GM18505 (cell line): ENCODE measurements around the gene SNAI3.

Experiments
- ATAC-seq: cut with Tn5 transposase; IDR thresholded peaks from one replicate; pipeline ENCODE4 v1.9.1; 2021; ENCODE audit not compliant: unreplicated experiment
- POLR2A ChIP-seq: IDR thresholded peaks from 4 replicates; pipeline ENCODE4 v1.6.1; 2011; ENCODE audit warnings: borderline replicate concordance; ENCODE audit not compliant: insufficient read depth, insufficient read length; ENCODE audit errors: extremely low read depth

The SNAI3 gene

DNA sequence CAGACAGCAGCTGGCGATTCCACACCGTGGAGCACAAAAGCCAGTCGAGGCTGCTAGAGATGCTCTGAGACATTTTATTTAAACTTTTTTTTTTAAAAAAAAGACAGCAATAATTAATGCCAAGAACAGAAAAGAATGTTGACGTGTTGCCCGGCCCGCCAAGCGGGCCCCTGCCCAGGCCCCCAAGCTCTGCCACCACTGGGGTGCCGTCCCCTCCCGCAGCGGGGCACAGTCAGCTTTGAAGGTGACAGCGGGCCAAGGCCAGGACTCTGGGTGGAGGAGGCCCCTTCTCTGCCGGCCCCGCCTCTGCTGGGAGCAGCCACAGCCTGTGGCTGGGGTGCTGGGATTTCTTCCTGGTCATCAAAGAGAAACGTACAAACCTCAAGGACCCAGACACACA is 10.1 kb upstream of the SNAI3 start:
- ATAC-seq: no peak
- TF ChIP-seq POLR2A: no peak

DNA sequence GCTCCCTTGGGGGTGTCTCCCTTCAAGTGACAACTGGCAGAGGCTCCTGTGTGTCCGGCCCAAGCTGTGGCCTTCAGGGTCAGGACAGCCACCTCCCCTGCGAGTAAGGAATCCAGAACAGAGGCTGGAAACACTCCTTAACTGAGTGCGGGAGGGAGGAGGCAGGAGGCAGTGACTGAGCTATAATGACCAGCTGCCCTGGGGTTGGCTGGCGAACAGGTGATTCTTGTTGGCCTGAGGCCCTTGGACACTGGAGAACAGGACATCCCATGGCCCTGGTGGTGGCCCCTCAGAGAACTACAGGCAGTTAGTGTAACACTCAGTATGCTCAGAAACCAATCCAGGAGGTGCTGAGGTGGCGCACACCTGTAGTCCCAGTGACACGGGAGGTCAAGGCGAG is 9.4 kb upstream of the SNAI3 start:
- ATAC-seq: no peak
- no peak for TF ChIP-seq POLR2A

DNA sequence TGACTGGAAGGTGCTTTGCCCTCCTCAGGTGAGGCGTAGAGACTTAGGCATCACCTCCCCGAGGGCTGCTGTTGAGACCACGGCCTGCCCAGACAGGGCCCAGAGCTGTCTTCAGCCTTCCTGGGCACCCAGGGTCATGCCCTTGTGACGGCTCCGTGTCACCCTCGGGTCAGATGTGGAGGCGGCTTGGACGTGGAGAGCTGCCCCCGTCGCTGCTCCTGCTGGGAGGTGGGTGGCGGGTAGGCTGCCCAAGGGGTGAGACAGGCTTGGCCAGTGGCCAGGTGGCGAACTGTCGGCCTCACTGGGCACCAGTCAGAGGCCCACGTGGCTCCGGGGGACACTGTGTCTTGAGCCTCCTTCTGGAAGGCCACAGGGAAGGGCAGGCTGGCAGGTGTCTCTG is 8.9 kb upstream of the SNAI3 start:
- no peak for ATAC-seq
- TF ChIP-seq POLR2A: no peak

DNA sequence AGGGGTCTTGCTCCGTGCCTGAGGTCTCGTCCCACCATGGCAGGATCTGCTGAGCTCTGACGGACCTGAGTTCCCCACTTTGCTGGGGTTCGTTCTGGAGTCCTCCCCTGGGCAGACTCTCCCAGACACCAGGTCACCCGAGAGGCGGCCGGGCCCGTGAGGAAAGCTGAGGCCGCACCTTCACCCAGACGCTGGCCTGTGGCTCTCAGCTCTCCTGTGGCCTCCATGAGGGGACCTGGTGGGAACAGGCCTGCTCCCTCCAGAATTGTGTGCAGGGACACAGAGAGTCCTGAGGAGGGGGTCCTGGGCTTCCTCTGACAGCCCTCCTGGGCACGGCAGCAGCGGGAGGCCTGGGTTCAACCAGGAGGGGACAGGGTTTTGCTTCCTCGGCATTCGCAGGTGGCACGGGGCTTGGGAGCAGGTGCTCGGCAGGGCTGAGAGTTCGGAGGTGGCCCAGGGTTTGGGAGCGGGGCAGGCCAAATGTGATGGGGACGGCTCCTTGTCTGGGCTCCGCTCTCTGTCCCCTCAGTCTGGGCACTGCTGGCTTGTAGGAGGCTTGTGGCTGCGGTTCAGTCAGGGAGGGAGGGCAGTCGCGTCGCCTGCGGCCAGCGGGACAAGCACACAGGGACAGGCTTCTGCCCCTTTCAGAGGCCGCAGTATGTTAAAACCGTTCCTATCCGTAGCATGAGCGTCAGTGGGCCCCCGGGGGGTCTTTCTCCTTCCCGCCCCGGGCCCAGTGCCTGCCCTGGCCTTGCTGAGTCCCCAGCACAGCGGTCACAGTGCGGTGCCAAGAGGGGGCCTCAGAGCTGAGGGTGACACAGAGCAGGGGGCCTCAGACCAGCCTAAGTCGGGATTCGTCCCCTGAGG is 8.1 kb upstream of the SNAI3 start:
- ATAC-seq: no peak
- no peak for TF ChIP-seq POLR2A

DNA sequence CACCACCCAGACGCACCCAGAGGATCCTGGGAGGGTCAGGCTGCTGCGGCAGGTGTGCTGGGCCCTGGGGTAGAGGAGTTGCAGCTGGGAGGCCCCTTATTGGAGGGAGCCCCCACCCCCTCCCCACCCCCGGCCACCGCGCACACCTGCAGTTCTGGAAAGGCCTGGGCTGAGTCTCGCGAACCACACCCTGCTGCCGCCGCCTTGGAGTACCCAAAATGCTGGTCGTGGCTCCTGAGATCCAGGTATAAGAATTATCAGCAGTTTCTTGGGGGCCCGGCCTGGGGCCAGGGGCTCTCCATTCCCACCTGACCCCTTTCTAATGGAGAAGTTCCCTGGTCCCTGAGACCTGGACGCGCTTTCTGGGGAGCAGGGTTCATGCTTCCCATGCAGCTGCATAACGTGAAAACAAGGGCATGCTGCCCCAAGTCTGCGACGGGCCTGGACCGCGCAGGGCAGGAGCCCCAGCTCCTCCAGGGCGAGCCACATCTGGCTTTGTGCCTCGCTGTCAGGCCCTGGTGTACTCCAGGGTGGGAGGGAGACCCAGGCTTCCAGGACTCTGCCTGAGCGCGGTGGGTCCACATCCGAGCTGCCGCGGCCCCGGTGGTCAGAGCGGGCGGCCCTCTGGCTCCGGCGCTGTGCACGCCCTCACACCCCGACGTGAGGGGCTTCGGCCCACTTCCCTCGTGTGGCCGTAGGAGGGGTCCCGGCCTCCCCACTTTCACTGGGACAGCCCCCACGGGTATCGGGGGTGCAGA is 7.3 kb upstream of the SNAI3 start:
- TF ChIP-seq POLR2A: no peak
- ATAC-seq: no peak

DNA sequence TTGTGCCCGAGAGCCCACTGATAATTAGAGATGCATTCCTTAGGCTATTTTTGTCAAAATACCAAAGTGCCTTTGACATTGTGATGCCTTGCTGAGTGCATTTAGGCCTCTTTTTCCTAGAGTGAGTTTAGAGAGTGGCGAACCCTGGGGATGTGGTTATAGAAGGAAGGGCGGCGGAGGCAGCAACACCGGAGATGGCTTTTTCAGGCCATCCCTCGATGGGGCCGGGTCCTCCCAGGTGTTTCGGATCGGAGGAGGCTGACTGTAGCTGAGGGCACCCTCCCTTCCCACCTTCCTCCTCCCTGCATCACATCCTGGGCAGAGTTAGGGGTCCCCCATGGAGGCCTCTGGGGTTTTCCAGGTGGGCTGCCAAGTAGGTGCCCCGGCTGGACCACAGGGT is 6.6 kb upstream of the SNAI3 start:
- no peak for TF ChIP-seq POLR2A
- no peak for ATAC-seq

DNA sequence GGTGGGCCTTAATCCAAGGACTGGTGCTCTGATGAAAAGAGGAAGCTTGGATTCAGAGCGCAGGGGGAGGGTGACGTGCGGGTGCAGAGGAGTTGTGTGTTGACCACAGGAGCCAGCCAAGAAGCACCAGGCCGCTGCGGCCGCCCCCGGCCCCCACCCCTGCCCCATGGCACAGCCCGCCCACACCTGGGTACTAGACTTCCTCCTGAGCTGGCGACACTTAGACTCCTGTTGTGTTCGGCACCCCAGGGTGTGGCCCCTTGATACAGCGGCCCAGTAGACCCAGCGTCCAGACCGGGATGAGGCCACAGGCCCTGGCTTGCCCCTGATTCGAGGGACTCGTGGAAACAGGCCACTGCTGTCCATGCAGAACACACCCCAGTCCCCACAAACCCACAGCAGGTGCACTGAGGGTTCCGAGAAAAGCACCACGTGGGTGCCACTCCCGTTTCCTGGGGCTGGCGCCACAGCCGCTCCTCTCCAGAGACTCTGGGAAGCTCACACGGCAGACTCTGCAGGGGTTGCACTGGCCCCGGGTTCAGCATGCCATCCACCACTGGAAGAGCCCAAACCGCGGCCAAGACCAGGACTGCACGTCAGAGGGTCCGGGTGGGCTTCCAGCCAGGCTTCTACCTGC is 5.7 kb upstream of the SNAI3 start:
- no peak for TF ChIP-seq POLR2A
- ATAC-seq: no peak

DNA sequence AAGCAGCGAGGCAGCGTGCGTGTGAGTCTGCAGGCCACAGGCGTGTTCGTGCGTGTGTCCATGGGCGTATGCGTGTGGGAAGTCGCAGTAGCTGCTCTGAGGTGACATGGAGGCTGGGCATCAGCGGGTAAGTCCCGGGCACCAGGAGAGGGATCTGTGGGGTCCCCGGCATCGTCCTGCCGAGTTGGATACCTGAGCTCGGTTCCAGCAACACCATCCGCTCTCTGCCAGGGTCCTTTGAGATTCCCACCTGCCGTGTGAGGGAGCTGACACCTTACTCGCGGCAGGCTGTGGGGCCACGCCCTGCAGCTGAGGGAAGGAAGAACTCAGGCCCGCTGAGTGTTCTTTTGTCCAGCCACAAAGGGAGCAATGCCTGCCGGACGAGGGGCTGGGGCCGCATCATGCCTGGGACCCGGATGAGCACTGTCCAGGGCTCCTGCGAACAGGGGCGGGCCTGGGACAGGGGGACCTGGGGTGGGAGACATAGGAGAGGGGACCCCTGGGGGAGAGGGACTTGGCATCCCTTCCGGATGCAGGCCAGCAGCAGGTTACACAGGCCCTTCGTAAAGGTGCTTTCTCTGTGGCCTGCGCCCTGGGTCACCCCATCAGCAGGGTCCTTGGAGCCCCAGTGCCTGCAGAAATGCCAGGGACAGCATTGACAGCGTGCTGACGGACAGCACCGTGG is 5.0 kb upstream of the SNAI3 start:
- TF ChIP-seq POLR2A: no peak
- ATAC-seq: no peak

DNA sequence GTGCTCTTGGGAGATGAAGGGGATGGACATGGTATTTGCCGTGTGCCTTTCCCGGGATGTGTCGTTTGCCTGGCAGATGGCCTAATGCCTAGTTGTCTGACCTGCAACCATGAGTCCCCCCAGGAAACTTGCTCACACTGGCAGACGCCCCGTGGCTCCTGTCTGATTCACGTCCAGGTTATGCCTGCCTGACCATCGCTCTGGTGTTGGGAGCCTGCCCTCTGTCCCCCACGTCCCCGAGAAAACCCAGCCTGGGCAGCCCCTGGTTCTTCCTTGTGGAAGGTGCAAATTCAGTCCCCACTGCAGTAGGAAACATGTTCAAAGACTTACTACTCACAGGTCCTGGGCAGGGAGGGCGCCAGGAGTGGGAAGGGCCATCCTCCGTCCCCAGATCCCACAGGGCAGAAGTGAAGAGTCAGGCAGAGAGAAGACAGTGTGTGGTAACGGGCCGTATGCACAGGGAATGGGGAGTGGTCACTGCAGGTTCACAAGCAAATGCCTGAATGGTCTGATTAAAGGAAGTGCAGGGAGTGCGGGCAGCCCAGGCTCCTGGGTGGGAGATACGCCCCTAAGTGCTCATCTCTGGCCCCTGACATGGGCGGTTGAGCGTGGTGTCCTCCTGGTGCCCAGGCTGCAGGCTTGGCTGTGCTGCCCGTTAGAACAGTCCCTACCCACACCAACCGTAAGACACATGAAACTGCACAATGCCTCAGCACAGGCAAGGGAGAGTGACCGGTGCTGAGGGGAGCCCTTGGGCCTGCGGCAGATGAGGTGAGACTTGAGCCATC is 4.2 kb upstream of the SNAI3 start:
- TF ChIP-seq POLR2A: no peak
- no peak for ATAC-seq

DNA sequence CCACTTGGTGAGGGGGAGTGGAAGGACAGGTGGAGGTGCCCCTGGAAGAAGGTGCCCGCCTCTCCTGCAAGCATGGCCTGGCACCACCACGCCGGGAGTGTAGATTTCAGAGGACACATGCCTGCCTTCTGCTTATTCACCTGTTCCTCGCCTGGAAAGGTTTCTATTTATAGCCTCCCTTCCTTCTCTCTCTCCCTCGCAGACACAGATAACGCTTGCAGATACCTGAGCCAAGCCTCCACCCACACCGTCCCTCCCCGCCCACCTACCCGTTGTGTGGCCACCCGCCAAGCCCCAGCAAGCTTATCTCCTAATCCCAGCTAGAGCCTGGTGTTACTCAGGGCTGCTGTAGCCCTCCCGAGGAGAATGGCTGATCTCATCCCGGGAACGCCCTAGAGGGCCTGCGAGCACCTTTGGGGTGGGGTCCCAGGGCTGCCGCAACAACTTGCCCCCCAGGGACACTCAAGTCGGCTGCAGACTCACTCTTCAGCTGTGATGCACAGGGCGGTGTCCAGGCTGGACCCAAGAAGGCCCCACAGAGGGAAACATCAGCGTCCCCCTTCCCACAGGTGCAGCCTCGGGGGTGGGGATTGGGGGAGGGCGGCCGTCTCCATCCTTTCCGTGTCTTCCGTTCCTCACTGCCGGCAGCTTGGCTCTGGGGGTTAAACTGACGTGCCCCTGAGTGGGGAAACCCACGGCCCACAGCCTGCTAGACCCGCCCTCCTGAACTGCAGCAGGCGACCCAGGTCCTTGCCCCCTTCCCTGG is 1.9 kb upstream of the SNAI3 start:
- TF ChIP-seq POLR2A: no peak
- no peak for ATAC-seq

DNA sequence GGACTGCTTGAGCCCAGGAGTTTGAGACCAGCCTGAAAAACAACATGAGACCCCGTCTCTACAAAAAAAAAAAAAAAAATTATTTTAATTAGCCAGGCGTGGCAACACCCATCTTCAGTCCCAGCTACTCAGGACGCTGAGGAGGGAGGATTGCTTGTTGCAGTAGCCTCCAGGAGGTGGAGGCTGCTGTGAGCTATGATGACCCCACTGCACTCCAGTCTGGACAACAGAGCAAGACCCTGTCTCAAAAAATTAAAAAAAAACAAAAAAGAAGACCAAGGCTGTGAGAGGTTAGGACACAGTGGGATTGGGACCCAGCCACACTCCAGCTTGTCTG is 1.3 kb upstream of the SNAI3 start:
- no peak for TF ChIP-seq POLR2A
- ATAC-seq: no peak

DNA sequence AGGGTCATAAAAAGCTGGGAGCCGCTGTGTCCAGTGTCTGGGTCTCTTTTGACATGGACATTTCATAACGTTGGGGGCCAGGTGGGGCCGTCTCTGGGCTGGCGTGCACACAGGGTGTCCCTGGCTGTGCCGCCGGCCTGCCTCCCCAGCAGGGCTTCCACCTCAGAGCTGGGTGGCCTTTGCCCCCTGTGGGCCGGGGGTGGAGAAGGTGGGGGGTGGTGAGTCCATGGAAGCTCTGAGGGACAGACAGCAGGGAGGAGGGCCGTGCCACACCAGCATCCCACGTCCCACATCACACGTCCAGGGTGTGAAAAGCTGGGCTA is 908 bp upstream of the SNAI3 start:
- no peak for TF ChIP-seq POLR2A
- ATAC-seq: no peak
